Measurements from ENCODE around the gene TMEM109.

TMEM109 gene

DNA sequence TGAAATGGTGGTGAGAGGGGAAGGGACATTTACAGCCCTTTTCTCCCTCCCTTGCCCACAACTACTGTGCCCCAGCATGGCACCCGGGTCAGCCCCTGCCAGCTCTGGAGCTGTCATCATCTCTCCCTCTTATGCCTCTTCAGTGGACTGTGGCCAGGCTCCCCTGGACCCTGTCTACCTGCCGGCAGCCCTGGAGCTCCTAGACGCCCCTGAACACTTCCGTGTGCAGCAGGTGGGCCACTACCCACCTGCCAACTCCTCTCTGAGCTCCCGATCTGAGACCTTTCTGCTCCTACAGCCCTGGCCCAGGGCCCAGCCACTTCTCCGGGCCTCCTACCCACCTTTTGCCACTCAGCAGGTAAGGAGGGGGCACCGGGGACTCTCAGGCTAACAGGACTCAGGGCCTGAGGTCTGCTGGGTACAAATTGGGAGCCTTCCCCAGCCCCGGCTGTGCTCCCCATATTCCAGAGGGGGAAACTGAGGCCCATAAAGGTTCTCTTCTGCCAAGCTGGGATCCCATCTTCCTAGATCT, 13.2 kb downstream of the TMEM109 start:
- H3K4me3 ChIP-seq (ENCODE audit: low read depth, low read length), result no peak overlapping the region
- TF ChIP-seq, protein P1, sequence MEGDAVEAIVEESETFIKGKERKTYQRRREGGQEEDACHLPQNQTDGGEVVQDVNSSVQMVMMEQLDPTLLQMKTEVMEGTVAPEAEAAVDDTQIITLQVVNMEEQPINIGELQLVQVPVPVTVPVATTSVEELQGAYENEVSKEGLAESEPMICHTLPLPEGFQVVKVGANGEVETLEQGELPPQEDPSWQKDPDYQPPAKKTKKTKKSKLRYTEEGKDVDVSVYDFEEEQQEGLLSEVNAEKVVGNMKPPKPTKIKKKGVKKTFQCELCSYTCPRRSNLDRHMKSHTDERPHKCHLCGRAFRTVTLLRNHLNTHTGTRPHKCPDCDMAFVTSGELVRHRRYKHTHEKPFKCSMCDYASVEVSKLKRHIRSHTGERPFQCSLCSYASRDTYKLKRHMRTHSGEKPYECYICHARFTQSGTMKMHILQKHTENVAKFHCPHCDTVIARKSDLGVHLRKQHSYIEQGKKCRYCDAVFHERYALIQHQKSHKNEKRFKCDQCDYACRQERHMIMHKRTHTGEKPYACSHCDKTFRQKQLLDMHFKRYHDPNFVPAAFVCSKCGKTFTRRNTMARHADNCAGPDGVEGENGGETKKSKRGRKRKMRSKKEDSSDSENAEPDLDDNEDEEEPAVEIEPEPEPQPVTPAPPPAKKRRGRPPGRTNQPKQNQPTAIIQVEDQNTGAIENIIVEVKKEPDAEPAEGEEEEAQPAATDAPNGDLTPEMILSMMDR (IDR thresholded peaks at IDR 0.05; ENCODE audit: borderline replicate concordance, insufficient read depth, low read depth, low read length), result no peak

DNA sequence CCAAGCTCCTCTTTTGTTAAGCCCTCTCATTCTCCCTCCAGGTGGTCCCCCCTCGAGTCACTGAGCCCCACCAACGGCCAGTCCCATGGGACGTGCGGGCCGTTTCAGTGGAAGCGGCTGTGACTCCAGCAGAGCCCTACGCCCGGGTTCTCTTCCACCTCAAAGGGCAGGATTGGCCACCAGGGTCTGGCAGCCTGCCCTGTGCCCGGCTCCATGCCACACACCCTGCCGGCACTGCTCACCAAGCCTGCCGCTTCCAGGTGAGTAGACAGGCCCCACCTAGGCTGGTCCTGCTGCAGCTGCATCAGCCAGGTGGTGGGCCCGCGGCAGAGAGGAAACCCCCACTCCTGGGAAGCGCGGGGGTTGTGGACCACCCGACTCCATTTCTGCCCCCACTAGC, 13.6 kb downstream of the TMEM109 start:
- TF ChIP-seq, protein P1 (IDR thresholded peaks at IDR 0.05; ENCODE audit: borderline replicate concordance, insufficient read depth, low read depth, low read length), result no peak
- H3K4me3 ChIP-seq (ENCODE audit: low read depth, low read length), result no peak overlapping the region

DNA sequence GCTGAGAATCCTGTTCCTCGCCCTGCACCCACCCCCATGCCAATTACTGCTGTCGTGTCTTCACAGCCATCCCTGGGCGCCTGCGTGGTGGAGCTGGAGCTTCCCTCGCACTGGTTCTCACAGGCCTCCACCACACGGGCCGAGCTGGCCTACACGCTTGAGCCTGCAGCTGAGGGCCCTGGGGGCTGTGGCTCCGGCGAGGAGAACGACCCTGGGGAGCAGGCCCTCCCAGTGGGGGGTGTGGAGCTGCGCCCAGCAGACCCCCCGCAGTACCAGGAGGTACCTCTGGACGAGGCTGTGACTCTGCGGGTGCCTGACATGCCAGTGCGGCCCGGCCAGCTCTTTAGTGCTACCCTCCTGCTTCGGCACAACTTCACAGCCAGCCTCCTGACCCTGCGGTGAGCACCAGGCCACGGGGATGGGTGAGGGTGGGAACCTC, 14.6 kb downstream of the TMEM109 start:
- no peak overlapping the region for H3K4me3 ChIP-seq (ENCODE audit: low read depth, low read length)
- TF ChIP-seq, protein P1 (IDR thresholded peaks at IDR 0.05; ENCODE audit: borderline replicate concordance, insufficient read depth, low read depth, low read length), result no peak

DNA sequence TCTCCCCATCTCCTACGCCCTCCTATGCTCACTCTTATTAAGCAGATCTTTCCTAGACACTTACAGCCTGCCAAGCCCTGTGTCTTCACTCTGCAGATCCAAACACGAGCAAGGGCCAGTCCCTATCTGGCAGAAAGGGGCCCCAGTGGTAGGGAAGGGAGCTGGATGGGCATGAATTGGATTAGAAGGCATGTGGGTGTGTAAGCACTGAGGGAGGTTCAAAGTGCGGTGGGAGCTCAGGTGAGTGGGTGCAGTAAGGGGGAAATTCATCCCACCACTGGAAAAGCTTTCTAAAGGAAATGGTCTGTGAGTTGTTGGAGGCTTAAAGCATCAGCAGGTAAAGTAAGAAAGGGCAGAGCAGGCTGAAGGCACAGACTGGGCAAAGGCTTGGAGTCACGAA, 15.8 kb downstream of the TMEM109 start:
- TF ChIP-seq, protein P1 (IDR thresholded peaks at IDR 0.05; ENCODE audit: borderline replicate concordance, insufficient read depth, low read depth, low read length), result no peak

DNA sequence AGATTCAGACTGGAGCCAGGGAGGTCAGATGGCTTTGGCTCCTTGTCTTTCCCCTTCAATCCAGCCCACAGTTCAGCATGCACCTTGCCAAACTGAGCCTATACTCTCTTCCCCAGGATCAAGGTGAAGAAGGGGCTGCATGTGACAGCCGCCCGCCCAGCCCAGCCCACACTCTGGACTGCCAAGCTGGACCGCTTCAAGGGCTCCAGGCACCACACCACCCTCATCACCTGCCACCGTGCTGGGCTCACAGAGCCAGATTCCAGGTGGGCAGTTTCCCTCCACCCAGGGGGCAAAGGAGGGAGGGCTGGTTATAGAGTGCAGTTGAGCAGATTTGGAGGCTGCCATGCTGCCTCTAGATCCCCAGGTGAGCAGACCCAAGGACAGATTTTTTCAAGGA, 16.4 kb downstream of the TMEM109 start:
- TF ChIP-seq, protein P1 (IDR thresholded peaks at IDR 0.05; ENCODE audit: borderline replicate concordance, insufficient read depth, low read depth, low read length), result no peak
- no peak overlapping the region for H3K4me3 ChIP-seq (ENCODE audit: low read depth, low read length)

More for the DNA sequence above, 15.8 kb downstream of the TMEM109 start:
- no peak overlapping the region for H3K4me3 ChIP-seq (ENCODE audit: low read depth, low read length)

DNA sequence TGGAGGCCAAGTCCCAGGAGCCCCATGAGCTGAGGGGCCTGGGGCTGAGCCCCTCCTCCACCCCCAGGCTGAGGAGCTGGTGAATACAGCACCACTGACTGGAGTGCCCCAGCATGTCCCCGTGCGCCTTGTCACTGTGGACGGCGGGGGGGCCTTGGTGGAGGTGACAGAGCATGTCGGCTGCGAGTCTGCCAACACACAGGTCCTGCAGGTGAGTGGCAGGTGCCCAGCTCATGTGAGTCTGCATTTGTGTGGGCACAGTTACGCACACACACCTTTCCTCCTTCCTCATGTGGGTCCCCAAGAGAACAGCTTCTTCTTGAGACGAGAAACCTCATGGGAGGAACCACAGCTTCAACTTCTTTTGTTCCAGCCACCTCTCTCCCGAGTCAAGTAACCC, 18.0 kb downstream of the TMEM109 start:
- no peak overlapping the region for H3K4me3 ChIP-seq (ENCODE audit: low read depth, low read length)
- TF ChIP-seq, protein P1 (IDR thresholded peaks at IDR 0.05; ENCODE audit: borderline replicate concordance, insufficient read depth, low read depth, low read length), result no peak

DNA sequence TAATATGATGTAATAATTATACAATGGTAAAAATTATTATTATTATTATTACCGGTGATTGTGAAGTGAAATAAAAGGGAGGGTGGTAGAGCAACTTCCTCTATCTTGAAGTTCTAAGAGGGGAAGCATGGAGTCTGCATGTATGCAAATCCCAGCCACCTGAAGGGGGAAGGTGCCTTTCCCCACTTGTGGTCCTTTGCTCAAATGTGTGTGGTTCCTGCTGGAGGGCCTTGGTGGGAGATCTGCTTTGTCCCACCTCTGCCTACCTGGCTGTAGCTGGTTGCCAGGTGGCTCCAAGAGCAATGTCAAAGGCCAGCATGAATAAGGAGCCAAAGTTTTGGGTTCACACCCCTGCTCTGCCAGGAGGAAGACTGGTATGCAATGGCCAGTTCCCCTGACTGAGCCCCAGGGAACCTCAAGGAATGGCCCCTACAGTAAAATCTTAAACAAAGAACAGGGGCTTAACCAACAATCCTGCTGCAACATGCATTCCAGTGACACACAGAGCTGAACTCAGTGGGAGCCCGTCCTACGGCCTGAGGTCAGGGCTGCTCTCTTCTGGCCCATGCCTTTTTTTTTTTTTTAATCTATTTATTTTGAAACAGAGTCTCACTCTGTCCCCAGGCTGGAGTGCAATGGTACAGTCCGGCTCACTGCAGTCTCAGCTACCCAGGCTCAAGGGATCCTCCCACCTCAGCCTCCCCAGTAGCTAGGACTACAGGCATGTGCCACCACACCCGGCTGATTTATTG, 18.8 kb downstream of the TMEM109 start:
- TF ChIP-seq, protein P1 (IDR thresholded peaks at IDR 0.05; ENCODE audit: borderline replicate concordance, insufficient read depth, low read depth, low read length), result no peak
- H3K4me3 ChIP-seq (ENCODE audit: low read depth, low read length), result no peak overlapping the region
